Measurements from ENCODE around the gene UQCRFS1.
"Not testable (repeated sequence)": the region's sequence is repeated elsewhere in the genome, so short reads cannot be mapped to it uniquely, and the experiment has no call there.

The UQCRFS1 gene

DNA sequence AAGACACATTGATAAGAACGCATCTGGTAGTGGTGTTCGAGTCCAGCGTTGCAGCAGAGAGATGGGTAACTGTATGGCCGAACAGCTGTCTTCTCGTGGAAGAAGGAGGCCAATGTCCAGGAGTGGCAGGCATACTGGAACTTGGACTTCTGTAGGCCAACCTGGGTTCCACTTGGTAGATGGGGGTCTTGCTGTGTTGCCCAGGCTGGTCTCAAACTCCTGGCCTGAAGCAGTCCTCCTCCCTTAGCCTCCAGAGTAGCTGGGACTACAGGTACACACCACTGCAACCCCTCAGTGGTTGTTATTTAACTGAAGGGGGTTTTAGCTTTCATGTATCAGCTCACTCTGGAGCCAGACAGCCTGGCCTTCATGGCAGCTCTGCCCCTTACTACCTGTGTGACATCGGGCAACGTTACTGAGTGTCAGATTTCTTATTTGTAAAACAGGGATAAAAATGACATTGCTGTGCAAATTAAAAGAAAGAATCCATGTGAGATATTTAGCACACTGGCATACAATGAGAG, 2.4 kb upstream of the UQCRFS1 start:
- DNase-seq, result no peak

DNA sequence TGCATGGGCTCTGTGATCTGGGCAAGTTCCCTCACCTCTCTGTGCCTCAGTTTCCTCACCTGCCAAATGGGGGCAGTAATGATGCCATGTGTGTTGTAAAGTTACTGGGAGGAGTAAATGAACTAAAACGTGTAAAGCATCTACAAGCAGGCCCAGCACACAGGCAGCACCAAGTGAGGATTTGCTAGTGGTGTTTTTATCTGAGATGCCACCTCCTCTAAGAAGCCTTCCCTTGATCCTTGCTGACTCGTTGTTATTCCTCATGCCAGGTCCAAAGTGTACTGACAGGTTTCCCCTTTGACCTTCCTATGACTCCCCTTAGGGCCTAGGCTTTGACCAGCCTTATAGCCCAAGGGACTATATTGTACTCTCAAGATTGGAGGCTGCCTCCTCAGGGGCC, 1.5 kb upstream of the UQCRFS1 start:
- no peak for DNase-seq

GRCh38 chr19:29212356-29212647, 649 bp downstream of the UQCRFS1 start:
- no peak for DNase-seq

DNA sequence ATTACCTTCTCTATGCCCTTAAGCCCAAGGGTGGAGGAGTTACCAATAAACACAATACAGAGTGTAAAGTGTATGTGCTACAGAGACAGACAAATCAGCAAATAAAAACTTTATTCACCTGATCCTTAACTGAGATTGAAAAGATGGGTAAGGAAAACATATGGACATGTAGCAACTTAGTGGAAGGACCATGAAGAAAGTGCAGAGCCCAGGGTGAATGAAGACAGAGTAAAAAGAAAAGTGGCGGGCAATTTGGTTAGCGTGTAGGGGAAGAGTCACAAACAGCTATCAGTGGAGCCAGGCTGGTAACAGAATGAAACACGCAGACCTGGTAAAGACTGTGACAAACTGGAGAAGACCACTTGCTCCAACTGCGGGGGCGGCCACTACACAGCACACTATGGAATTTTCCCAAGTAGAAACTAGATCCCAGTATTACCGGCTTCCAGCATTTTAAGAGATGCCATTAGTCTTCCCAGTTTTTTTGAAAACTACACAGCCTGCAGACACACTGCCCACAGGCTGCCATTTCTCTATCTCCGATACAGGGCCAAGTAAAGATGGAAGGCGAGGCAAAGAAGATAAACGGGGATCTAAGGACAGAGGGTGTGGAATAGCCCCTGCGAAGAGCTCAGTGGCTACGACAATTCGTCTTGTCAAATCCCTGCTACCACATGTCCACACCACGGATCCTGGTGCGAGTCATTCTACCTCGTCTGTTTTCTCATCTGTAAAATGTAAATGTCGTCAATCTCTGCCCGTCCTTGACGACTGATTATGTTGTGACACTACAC, 1.2 kb downstream of the UQCRFS1 start:
- no peak for DNase-seq

- not testable (repeated sequence) for DNase-seq
These were observed 1.9 kb downstream of the UQCRFS1 start for GRCh38 chr19:29211041-29211440.

- not testable (repeated sequence) for DNase-seq
These were observed 2.4 kb downstream of the UQCRFS1 start for GRCh38 chr19:29210502-29210901.

DNA sequence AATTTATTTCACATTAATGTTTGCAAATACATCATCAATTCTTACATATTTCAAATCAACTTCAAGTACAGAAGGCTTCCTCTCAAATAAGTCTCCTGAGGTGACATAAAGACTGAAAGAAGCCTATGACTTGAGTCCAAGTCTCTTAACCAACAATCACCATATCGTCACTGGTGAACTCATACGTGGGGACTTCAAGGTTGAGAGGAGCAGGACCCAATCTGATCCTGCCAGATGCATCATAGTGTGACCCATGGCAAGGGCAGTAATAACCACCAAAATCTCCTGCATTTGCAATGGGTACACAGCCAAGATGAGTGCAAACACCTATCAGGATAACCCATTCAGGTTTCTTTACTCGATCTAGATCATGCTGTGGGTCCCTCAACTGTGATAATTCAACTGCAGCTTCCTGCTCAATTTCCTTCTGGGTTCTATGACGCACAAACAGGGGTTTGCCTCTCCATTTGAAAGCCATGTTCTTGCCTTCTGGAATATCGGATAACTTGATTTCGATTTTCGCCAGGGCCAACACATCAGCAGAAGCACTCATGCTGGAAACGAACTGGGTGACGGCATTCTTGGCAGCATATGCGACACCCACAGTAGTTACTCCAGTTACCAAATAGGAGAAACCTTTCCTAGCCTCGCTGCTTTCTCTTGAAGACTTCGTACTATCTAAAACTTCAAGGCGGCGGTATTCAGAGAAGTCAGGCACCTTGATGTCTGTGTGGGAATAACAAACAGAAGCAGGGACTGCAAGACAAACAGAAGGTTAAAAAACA, 5.4 kb downstream of the UQCRFS1 start:
- not testable (repeated sequence) for DNase-seq

- no peak for DNase-seq
These were observed 6.5 kb downstream of the UQCRFS1 start for GRCh38 chr19:29206453-29206852.

DNA sequence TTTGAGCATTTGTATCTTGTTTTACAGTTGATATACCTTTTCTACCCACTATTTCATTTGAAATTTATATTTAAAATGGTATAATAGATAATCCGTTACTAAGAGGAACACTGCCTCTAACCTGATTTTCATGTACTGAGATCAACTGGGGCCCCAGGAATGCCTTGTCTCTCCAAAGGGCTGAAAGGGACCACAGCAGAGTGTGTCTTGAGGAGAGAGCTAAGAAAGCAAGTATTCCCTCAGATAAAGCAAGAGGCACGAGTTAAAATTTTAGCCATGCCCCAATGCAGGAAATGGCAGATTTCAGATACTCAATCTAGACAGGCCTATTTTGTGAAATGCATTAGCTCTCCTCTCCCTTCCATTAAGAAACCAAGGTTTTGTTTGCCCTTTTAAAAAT, 10.7 kb downstream of the UQCRFS1 start:
- no peak for DNase-seq

DNA sequence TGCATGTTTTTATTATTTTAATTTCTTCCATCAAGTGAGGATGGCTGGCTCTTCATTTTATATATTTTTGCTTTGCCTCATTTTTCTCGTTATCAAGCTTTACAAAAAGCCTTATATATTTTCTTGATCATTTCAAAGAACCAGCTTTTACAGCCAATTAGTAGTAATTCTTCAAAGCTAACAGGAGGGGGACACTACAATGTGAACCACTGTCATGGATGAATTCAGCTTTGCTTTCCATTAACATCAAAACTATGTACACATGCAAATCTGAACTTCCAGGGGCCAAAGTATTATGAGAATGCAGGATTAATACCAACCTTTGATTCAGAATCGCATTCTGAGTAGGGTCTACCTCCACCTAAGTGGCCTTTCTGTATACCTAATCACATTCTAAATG, 11.1 kb downstream of the UQCRFS1 start:
- no peak for DNase-seq

DNA sequence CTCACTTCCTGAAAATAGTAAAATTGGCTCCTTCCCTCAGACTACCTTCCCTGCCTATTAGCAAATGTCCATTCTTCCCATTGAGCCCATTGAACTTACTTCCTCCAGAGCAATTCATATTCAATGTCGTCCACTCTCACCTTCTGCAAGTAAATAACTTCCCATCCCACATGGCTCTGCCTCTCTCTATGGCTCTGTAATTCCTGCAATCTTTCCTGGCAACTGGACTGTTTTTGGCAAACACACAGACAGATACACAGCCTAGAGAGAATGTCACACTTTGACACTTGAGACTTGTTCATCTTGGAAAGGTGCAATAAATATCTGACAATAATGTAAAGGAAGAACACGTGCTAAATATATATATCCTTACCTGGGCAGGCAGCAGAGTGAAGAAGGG, 18.3 kb downstream of the UQCRFS1 start:
- no peak for DNase-seq

DNA sequence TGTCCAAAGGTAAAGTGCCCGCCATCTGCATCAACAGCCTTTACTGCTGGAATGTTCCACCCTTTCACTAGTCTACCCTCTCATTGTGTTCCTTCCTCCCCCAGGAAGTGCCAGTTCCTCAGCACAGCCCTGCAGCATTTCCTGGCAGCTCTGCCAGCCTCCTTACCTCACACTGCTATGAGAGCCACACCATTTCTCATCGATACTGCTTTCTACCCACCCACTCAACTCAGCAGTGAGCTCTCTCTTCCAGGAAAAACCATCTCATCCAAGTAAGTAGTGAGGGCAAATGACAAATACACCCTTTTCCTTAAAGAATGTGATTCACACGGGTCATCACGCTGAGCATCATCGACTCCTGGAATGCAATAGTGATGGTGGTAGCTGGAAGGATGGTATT, 19.8 kb downstream of the UQCRFS1 start:
- peak in 16 of 56 donors; percentile 3 to 47 (median 16) for DNase-seq

GRCh38 chr19:29191005-29191404, 21.9 kb downstream of the UQCRFS1 start:
- DNase-seq, result no peak

DNA sequence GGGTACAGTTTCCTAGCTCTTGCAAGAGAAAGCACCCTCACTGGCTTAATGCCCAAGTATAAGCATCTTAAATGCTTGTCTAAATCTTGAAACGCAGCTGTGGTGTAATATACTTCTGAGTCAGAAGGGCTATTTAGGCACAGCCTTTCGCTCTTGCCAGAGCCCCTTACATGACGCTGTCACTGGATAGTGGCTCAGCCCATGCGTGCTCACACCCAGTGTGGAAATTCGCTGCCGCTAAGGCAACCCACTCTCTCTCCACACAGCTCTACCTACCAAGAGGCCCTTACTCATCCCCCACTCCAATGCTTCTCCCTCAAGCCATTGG, 24.0 kb downstream of the UQCRFS1 start:
- DNase-seq, result no peak

DNA sequence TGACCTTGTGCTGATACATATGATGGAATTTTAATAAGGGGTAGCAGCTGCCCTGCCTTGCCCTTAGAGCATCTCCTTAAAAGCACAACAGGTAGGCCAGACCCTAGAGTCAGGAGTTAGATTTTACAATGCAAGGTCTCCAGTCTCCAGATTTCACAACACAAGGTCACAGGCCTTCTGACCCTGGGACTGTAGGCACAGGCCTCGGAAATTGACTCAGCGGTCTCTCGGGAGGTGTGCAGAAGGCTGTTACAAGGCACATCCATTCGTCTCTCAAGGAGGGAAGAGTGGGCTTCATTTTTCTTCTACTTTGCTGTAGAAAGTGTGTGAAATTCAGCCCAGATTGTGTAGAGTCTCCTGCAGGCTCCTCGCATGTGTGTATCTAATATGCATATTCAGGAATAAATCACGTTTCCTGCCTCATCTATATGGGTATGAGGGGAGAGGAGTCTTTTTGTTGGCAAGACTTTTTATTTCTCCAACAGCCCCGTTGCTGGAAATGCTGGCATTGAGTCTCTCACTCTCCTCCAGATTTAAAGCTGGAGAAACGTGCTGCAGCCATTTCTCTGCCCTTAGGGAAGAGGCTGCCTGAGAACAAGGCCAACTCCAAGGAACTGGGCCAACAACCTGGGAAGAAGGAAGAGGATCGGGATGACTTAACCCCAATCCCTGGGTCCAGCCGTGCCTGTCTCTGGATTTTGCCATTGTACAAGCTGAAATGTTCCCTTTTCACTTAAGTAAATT, 24.5 kb downstream of the UQCRFS1 start:
- DNase-seq, result peak in 1 of 56 donors; percentile 0

DNA sequence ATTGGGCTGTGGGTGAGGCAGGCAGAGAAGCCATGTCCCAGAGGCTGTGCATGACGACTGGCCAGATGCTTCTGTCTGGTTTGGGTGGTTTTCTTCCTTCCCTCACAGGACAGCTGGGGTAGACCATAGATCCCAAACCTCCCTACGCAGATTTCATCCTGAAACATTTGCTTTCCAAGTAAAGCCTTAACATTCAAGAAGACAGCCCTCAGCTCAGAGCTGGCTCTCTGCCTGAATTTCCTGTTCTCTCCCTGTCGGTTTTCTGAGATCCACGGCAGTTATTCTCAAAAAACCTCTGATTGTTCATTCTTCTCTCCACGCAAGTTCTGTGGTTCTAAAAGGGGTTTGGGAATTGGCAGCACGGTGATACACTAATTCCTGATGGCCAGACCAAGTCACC, 25.3 kb downstream of the UQCRFS1 start:
- peak in 1 of 56 donors; percentile 14 for DNase-seq

- no peak for DNase-seq
These were observed 27.5 kb downstream of the UQCRFS1 start for GRCh38 chr19:29185427-29185826.

DNA sequence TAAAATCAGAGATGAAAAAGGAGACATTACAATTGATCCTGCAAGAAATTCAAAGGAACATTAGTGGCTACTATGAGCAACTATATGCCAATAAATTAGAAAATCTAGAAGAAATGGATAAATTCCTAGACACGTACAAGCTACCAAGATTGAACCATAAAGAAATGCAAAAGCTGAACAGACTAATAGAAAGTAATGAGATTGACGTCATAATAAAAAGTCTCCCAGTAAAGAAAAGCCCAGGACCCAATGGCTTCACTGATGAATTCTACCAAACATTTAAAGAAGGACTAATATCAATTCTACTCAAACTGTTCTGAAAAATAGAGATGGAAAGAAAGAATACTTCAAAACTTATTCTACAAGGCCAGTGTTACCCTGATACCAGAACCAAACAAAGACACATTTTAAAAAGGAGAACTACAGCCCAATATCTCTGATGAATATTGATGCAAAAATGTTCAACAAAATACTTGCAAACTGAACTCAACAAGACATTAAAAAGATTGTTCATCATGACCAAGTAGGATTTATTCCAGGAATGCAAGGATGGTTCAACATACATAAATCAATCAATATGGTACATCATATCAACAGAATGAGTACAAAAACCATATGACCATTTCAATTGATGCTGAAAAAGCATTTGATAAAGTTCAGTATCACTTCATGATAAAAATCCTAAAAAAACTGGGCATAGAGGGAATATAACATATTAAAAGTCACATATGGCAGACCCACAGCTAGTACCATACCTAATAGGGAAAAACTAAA, 35.8 kb downstream of the UQCRFS1 start:
- DNase-seq, result no peak

DNA sequence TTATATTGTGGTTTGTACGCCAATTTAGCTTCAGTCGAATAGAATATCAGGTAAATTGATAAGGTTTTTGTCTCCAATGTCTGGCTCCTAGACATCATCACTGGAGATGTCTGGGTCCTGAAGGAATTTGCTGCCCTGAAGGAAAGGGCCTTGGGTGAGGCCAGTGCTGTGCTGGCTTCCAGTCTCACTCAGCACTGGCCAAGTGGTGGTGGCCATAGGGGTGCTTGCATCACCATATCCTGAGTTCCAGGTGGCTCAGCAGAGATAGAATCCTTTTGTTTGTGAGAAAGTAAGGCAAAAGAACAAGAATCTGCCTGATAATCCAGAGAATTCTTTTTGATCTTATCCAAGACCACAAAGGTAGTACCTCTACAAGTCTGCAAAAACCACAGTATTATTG, 39.1 kb downstream of the UQCRFS1 start:
- DNase-seq, result no peak

DNA sequence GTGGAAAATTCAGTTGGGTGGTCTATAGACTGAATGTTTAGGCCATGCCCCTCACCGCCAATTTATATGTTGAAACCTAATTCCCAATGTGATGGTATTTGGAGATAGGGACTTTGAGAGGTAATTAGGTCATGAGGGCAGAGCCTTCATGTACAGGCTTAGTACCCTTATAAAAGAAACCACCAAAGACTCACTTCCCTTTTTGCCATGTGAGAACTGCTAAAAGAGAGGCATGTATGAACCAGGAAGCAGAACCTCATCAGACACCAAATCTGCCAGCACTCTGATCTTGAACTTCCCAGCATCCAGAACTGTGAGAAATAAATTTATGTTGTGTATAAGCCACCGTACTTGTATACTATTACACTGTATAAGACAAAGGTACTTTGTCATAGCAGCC, 40.6 kb downstream of the UQCRFS1 start:
- no peak for DNase-seq

DNA sequence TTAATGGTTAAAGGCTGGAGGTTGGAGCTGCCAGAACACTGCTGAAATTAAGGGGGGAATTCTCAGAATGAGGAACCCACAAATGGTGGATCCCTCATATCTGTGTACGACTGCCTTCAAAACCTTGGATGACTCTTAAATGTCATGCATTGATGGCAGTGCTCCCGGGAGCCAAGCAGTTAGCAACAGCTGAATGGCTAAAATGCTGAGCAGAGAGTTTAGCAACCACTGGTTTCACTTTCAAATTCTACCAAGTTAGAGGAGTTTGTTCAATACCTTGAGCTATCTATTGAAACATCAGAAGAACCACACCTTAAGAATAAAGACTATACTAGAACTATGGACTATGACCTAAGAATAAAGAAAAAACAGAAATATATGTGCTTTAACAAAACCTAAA, 41.4 kb downstream of the UQCRFS1 start:
- no peak for DNase-seq
